HG03095 (cell line): ENCODE measurements around the gene STRADA.

Experiments used
- ATAC-seq: cut with Tn5 transposase; IDR thresholded peaks from one replicate; pipeline ENCODE4 v1.9.1; 2021; ENCODE audit warnings: moderate library complexity; ENCODE audit not compliant: unreplicated experiment

Gene STRADA

DNA sequence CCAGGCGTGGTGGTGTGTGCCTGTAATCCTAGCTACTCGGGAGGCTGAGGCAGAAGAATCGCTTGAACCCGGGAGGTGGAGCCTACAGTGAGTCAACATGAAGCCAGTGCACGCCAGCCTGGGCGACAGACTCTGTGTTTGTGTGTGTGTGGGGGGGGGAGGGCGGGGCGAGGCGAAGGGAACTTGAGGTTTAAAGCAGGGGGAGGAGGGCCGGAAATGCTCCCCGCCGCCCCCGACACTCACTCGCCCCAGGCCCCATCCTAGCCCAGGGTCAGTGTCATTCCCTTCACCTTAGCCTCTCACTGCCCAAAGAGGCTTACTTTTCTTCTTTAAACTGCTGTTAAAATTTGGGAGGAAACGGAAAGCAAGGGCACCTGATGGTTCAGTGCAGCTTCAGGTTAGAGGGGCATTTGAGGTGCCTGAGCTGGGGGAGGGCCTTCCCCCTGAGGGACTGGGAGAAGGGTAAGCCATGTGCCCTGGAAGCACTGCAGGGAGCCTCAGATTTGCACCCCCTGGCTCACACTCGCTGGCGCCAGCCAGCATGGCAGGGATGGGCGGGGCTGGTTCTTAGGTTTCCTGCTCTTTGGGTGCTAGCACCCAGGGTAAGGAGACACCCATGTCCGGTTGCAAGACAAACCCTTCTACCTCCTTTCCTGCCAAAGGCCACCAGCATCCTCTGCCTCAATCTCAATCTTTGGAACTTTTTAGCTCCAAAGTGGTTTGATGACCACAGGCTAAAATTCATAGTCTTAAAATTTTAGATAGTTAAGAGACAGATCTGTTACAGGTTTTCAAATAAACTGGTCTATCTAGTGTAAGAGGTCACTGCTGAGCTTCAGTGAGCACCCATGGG lies 39.5 kb downstream of the STRADA start:
- ATAC-seq = no peak

DNA sequence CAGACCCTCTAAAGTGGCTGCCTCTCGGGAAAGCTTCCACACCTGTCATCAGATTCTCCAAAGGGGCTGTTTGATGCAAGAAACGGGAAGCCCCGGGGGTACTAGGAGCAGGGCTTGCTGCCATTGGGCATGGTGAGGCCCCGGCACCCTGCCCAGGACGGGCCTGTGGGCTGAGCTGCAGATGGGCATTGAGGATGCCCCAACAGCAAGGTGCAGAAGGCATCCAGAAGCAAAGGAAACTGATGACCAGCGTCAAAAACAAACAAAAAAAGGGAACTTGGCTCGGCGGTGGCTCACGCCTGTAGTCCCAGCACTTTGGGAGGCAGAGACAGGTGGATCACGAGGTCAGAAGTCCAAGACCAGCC lies 40.2 kb downstream of the STRADA start:
- ATAC-seq = no peak

DNA sequence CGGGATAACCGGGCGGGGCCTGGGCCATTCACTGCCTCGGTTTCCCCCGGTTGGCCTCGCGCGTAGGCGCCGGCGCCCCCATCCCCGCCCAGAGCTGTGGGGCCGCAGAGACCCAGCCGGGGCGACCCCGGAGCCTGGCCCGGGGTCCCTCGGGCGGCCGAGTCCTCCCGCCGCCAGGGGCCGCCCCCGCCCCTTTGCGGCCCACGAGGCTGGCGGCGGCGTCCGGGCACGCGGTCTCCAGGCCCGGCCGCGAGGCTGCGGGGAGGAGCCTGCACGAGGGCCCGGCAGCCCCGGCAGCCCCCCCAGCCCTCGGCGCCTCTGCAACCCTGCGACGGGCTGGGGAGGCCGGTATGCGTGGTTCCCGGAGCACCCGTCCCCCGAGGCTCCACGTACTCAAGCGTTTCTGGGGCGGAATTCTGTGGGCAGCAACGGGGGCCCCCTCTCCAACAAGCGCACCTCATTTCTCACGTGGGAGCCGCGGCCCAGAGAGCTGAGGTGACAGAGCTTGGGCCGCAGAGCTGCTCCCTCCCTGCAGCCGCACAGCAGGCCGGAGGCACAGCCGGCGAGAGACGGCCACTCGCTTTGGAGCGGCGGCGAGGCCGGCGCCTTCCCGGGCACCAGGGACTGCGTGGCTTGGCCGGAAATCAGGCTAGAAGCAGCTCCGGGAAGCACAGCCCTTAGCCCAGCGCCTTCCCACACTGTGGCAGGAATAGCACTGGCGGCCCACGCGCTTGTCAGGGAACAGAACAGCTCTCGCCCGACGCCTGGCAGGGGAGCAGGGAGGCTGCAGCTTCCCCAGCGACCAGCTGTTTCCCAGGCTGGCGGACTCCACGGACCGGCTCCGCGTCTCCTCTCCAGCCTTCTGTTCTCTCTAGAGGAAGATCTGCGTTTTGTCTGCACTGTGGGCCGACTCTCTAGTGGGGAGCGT lies 40.8 kb downstream of the STRADA start:
- no peak for ATAC-seq

DNA sequence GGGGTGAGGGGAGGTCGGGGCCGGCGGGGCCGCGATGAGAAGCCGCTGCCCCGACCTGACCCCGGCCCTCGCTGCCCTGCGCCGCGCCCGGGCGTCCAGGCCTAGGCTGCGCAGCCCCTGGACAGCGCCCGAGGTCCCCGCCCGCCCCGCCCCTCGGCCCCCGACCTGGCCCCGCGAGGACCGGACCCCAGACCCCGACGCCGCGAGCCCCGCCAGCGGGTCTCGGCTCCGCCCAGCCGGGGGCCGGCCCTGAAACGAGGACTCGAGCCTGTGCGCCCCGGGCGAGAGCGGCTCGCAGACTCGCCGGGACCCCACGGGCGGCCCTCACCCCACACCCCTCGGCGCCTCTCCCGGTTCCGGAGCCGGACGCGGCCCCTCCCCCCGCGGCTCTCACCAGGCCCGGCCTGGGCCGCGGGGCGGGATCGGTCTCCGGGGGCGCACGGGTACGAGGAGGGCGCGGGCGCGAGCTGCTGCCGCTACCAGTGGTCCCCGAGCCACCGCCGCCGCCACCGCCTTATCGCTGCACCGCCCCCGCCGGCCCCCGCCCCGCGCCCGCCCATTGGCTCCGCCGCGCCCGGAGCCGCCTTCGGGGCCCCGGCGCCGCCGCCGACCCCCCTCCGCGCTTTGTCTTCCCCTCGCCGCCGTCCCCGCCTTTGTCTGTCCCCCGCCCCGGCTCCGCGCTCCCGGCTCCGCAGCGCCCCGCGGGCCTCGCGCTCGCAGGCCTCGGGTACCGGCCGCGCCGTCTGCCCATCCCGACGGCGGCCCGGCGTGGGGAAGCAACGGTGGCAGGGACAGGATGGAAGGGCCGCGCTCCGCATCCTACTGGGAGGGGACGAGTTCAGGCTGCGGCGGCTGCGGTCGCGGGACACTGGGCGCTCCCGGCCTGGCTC lies 41.7 kb downstream of the STRADA start, which contains the start of gene LIMD2:
Gene LIMD2 (minus strand): TSS at position 488 of the 890 bp plus-strand sequence. CDS start 827 bp downstream, outside the sequence.
- no peak for ATAC-seq

DNA sequence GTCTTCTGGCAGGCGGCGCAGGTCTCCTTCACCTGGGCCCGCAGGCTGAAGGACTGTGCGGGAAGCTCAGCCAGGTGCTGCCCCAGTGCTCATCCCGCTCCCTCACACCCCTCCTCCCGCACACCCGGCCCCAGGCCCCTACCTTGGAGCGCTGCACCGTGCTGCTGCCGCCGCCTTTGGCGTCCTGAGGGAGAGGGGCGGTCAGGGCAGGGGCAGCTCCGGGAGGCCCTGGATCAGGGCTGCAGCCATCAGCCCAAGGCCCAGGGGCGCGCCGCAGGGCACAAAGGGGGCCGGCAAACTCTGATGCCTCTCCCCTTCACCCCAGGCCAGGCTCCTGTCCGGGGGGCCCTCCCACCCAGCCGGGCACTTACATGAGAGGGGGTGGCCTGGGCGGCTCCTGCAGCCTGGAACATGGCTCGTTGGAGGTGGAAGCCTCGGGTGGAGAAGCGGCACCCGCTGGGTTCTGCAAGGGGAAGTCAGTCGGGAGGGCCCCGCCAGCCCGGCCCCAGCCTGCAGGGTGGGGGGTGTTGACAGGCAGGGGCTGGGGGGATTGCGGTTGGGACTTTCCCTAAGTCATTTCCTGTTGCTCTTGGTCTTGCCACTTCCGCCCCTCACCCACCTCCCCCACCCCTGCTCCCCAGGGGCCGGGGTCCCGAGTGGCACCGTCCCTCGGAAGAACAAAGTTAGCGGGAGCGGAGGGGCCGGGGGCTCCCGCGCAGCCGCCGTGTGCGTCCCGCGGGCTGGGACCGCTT lies 42.5 kb downstream of the STRADA start:
- no peak for ATAC-seq

DNA sequence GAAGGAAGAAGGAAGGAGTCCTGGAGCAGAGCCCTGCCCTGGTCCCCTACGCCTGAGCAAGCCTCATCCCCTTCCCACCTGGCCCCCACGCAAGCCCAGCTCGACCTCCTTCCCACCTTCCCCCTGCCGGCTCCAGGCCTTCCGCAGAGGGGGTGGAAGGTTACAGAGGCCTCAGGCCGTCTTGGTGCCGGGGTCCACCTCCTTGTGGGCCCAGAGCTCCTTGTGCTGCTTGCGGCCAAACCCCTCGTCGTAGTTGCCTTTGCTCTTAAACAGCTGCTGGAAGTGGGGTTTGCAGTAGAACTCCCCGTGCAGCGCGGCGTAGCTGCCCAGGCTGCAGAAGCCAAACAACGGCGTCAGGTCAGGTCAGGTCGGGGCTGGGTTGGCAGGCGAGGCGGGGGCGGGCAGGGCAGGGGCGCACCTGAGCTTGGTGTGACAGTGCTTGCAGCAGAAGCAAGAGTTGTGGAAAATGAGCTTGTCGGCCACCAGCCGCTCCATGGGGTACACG lies 43.2 kb downstream of the STRADA start:
- ATAC-seq = no peak

- no peak for ATAC-seq
Measured at GRCh38 chr17:63697341-63698286, 44.0 kb downstream of the STRADA start.

DNA sequence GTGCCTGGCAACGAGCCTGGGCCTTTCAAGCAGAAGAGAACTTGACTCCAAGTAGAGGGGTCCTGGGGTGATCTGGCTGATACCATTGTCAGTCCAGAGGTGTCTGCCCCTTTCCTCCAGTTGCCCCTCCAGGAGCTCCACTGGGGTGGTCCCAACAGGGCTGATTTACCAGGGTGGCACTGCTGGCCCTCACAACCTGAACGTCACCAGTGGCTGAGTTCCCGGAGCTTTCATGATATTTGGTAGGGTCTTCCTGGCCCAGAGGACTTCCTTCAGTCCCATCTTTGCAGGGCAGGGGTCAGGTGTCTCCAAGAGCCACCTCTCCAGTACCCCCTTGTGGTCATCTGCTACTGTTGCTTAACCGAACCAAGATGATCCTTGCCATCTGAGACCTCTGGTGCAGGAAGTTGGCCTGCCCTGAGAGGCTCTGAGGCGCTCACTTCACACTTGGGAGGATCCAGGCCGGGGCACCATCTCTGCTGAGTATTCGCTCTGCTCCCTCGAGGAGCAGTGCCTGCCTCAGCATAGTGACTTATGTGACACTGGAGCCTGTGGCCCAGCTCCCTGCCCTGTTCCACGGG lies 45.1 kb downstream of the STRADA start:
- no peak for ATAC-seq

- no peak for ATAC-seq
Measured at GRCh38 chr17:63695889-63696288, 45.7 kb downstream of the STRADA start.

DNA sequence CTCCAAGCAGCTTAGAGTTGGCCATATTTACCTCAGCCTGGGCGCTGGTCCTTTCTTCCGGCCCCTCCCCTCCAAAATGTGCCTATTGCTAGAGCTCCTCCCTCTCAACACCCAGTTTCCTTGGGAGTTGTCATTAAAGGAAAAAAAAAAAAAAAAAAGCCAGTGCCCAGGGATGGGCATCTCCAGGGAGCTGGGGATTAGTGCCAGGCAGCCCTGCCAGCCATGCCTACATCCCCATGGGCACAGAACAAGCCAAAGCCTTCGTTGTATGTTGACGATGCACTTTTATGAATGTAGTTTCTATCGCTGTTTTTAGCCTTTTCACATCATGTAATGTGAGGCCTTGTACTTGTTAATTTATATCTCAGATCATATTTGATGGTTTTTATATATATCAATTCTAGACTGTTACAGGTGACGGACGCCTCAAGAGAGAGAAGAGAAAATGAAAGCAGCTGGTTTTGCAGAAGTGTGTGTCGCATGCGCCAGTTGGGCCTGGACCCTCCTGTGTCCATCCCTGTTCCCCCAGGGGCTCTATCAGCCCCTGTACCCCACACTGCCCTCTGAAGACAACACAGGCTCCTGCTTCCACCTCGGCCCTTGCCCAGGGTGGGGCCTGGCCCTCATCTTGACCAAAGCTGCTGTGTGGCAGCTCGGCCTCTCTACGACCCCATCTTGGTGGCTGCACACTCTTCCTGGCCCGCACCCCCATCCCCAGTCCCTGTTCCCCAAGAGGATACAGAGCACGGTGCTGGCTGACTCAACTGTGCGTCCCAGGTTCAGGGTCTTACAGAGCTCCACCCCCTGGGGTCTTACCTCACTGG lies 46.4 kb downstream of the STRADA start:
- no peak for ATAC-seq

DNA sequence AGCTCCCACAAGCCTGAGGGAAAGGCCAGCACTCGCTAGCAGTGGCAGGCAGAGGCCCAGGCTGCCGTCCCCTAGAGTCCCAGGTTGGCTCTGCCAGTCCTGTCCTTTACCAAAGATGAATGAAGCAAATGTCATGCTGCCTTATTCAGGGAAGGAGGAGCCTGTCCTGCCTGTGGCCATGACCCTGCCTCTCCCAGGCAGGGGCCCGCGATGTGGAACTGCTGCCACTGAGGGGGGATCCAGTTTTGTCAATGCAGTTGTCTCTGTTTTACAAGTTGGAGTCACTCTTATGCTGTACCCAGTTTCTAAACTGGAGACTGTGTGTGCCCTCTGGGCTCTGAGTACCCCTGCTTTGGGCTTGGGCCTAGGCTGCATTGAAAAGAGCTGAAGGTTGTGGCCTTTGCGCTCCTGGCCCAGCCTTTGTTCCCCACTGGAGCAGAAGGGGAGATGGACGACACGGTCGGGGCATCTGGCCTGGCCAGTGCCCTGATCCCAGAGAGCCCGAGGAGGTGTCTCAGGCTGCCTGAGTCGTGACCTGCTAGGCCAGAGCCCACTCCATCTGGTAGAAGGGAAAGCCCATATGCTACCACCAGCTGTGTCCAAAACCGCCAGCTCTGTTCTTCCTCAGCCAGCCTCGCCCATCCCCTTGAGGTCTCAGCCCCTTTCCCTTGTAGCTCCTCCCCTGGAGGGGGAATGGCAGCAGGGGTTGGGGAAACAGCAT lies 47.2 kb downstream of the STRADA start:
- ATAC-seq = no peak

DNA sequence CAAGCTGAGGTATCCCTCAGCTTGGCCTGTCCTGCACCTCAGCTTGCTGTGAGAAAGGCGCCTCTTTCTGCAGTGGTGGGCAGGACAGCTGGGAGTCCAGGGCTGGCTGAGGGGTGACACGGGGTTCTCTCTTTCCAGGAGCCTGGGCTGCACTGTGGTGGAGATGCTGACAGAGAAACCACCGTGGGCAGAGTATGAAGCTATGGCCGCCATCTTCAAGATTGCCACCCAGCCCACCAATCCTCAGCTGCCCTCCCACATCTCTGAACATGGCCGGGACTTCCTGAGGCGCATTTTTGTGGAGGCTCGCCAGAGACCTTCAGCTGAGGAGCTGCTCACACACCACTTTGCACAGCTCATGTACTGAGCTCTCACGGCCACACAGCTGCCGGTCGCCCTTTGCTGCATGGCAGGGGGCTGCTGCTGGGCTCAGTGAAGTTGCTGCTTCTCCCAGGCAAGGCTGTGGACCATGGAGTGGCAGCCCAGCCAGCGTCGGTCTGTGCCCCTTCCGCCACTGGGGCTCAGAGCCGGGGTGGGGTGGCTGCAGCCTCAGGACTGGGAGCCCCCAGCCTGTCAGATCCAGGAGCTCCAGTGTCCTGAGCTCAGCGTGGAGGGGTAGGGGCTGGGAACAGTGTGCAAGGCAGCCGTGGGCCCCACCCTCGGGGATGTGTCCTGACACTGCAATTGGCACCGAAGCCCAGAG lies 48.0 kb downstream of the STRADA start:
- no peak for ATAC-seq

DNA sequence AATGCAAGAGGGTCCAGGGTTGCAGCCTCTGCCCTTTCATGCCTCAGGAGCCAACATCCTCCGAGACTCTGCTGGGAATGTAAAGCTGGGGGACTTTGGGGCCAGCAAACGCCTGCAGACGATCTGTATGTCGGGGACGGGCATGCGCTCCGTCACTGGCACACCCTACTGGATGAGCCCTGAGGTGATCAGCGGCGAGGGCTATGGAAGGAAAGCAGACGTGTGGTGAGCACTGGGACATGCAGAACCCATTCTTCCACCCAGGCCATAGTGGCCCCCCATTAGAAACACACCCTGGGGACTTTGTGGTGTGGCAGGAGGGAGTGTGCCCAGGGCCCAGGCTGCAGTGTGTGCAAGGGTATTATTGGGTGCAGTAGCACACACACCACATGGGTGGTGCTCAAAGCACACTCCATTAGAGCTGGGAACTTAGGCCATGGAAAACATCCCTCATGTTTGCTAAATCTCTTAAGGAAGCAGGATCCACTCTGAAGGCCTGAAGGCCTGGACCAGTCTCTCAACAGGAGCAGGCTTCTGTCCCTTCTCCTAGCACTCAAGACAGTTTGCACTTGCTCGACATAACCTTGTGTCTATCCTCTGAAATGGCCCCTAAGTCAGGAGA lies 49.3 kb downstream of the STRADA start:
- no peak for ATAC-seq

DNA sequence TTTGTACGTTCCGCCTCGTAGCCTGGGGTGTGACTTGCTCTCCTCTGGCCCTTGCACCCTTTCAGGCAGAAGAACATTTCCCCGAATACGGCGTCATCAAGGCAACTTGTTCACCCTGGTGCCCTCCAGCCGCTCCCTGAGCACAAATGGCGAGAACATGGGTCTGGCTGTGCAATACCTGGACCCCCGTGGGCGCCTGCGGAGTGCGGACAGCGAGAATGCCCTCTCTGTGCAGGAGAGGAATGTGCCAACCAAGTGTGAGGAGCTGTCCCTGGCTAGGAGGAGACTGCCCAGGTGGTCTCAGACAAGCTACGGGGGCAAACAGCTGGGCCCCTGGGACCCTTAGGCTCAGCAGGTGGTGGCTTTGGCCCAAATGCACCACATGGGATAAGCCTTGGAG lies 52.1 kb downstream of the STRADA start:
- no peak for ATAC-seq

GRCh38 chr17:63688396-63689020 lies 53.1 kb downstream of the STRADA start:
- no peak for ATAC-seq
